ENCODE data around the gene CEP41. TPM values are rescaled to one million over a fixed set of nuclear protein-coding genes. Genes with fewer than 3 reads are reported as not detected.
A peak's percentile ranks its signal among the peaks of the same experiment; 100 is the strongest.

Gene CEP41
- polyA plus RNA-seq, 1 donor (not counting 4 experiments of a cell fraction or from before 2014, with no cell fraction given): 13.4 TPM

- H3K9ac ChIP-seq (ENCODE audit: control insufficient read depth, extremely low read depth, insufficient read depth, low read length): peak overlapping the region; percentile 82
- no peak overlapping the region for H3K4me3 ChIP-seq (ENCODE audit: control insufficient read depth in 2 of 3, extremely low read depth in 1 of 3, insufficient read depth in 2 of 3, low read depth in 1 of 3, low read length in 3 of 3)
- H3K4me2 ChIP-seq (ENCODE audit: control insufficient read depth, extremely low read depth, insufficient read depth, low read depth, low read length): peak overlapping the region; percentile 81
- H4K20me1 ChIP-seq (ENCODE audit: control insufficient read depth, extremely low read depth, insufficient read depth, low read length): no peaks in the 10 kb centered on the region
- no peaks in the 10 kb centered on the region for H3K9me1 ChIP-seq (ENCODE audit: control insufficient read depth, extremely low read depth, insufficient read depth, low read length)
- DNase-seq (ENCODE audit: low read depth, low spot score) (no peak), FAIRE-seq (no peak)
- H3K27ac ChIP-seq (ENCODE audit: control insufficient read depth, insufficient read depth, low read length): peak overlapping the region; percentile 94
- no peak for TF ChIP-seq CTCF (optimal IDR thresholded peaks at IDR 0.05 in 1 of 3, IDR thresholded peaks at IDR 0.05 in 1 of 3, conservative IDR thresholded peaks at IDR 0.05 in 1 of 3; ENCODE audit: extremely low read depth in 1 of 3, insufficient read depth in 2 of 3, low read length in 3 of 3)
- TF ChIP-seq EZH2 (IDR thresholded peaks at IDR 0.05; ENCODE audit: low read length): no peak
- no peaks in the 10 kb centered on the region for H3K27me3 ChIP-seq (ENCODE audit: control insufficient read depth, extremely low read depth, insufficient read depth, low read length)
- dilution Hi-C loops (cut with MboI; ENCODE audit: extremely low pct_ligation_motif_present, low sequenced_read_pairs): no loop called here
- H3K4me1 ChIP-seq (ENCODE audit: control insufficient read depth, extremely low read depth, insufficient read depth, low read length): peaks cover 46% of the 10 kb centered on the region
- no peaks in the 10 kb centered on the region for H3K36me3 ChIP-seq (ENCODE audit: control insufficient read depth in 2 of 2, extremely low read depth in 1 of 2, insufficient read depth in 2 of 2, low read length in 2 of 2)
- no peaks in the 10 kb centered on the region for H3K79me2 ChIP-seq (ENCODE audit: control insufficient read depth, insufficient read depth, low read length)
- H3K9me3 ChIP-seq (ENCODE audit: control insufficient read depth, low read depth, low read length): peaks cover 6% of the 10 kb centered on the region
- peak overlapping the region; percentile 79 for H2AFZ ChIP-seq (ENCODE audit: control insufficient read depth, low read length)
These were observed 66.3 kb downstream of the CEP41 start for GRCh38 chr7:130374507-130374906.

GRCh38 chr7:130372402-130373165 lies 68.2 kb downstream of the CEP41 start:
- Histone ChIP-seq H3K4me2 (ENCODE audit: control insufficient read depth, extremely low read depth, insufficient read depth, low read depth, low read length) (peak overlapping the region; percentile 81), H3K9ac (ENCODE audit: control insufficient read depth, extremely low read depth, insufficient read depth, low read length) (peak overlapping the region; percentile 82), H3K9me1 (ENCODE audit: control insufficient read depth, extremely low read depth, insufficient read depth, low read length) (no peaks in the 10 kb centered on the region), H3K27me3 (ENCODE audit: control insufficient read depth, extremely low read depth, insufficient read depth, low read length) (no peaks in the 10 kb centered on the region), H3K36me3 (ENCODE audit: control insufficient read depth in 2 of 2, extremely low read depth in 1 of 2, insufficient read depth in 2 of 2, low read length in 2 of 2) (no peaks in the 10 kb centered on the region), H2AFZ (ENCODE audit: control insufficient read depth, low read length) (no peak overlapping the region), H3K4me3 (ENCODE audit: control insufficient read depth in 2 of 3, extremely low read depth in 1 of 3, insufficient read depth in 2 of 3, low read depth in 1 of 3, low read length in 3 of 3) (no peak overlapping the region), H3K79me2 (ENCODE audit: control insufficient read depth, insufficient read depth, low read length) (no peaks in the 10 kb centered on the region), H3K27ac (ENCODE audit: control insufficient read depth, insufficient read depth, low read length) (peak overlapping the region; percentile 94), H3K4me1 (ENCODE audit: control insufficient read depth, extremely low read depth, insufficient read depth, low read length) (peaks cover 54% of the 10 kb centered on the region), H4K20me1 (ENCODE audit: control insufficient read depth, extremely low read depth, insufficient read depth, low read length) (no peaks in the 10 kb centered on the region), H3K9me3 (ENCODE audit: control insufficient read depth, low read depth, low read length) (peaks cover 6% of the 10 kb centered on the region)
- FAIRE-seq (no peak), DNase-seq (ENCODE audit: low read depth, low spot score) (no peak)
- dilution Hi-C loops (cut with MboI; ENCODE audit: extremely low pct_ligation_motif_present, low sequenced_read_pairs): no loop called here
- TF ChIP-seq CTCF (optimal IDR thresholded peaks at IDR 0.05 in 1 of 3, IDR thresholded peaks at IDR 0.05 in 1 of 3, conservative IDR thresholded peaks at IDR 0.05 in 1 of 3; ENCODE audit: extremely low read depth in 1 of 3, insufficient read depth in 2 of 3, low read length in 3 of 3): no peak
- no peak for TF ChIP-seq EZH2 (IDR thresholded peaks at IDR 0.05; ENCODE audit: low read length)
